SK-N-MC (cell line): ENCODE measurements around the gene MPC1L.

Experiments used
- DNase-seq: peaks from one replicate; pipeline ENCODE4 v3.0.0-alpha.2; 2011; ENCODE audit warnings: low read depth, low spot score
- H3K27ac ChIP-seq: fragments of 200-600 bp; sonication (generic); 2 replicates; pipeline ENCODE4 v1.5.1; 2016; ENCODE audit warnings: mixed run types
- H3K36me3 ChIP-seq: fragments of 200-600 bp; sonication (generic); 2 replicates; pipeline ENCODE4 v1.6.1; 2017; ENCODE audit warnings: antibody characterized with exemption, low read length, mixed read lengths; ENCODE audit not compliant: insufficient read depth
- H3K4me3 ChIP-seq: fragments of 200-600 bp; sonication (generic); 2 replicates; pipeline ENCODE4 v1.5.1; 2016
- H3K9ac ChIP-seq: fragments of 200-600 bp; sonication (generic); 2 replicates; pipeline ENCODE4 v1.8.0; 2017; ENCODE audit warnings: mixed run types, mixed read lengths; ENCODE audit not compliant: insufficient read length
- H3K9me3 ChIP-seq: fragments of 200-600 bp; sonication (generic); 2 replicates; pipeline ENCODE4 v1.6.1; 2017; ENCODE audit warnings: low read depth, mild to moderate bottlenecking, antibody characterized with exemption, low read length, moderate library complexity, mixed read lengths
- EZH2 ChIP-seq: fragments of 200-600 bp; sonication (generic); IDR thresholded peaks from one replicate; pipeline ENCODE4 v1.6.1; 2017; ENCODE audit warnings: antibody characterized with exemption
- FOXP2 ChIP-seq: optimal IDR thresholded peaks from 2 replicates; pipeline ENCODE3; 2011; ENCODE audit warnings: mild to moderate bottlenecking, moderate library complexity; ENCODE audit not compliant: insufficient read depth; ENCODE audit errors: extremely low read length, control extremely low read depth
- POLR2AphosphoS5 ChIP-seq: IDR thresholded peaks from 2 replicates; pipeline ENCODE4 v1.6.1; 2012; ENCODE audit warnings: mild to moderate bottlenecking, low read depth, low read length, borderline replicate concordance

MPC1L gene

DNA sequence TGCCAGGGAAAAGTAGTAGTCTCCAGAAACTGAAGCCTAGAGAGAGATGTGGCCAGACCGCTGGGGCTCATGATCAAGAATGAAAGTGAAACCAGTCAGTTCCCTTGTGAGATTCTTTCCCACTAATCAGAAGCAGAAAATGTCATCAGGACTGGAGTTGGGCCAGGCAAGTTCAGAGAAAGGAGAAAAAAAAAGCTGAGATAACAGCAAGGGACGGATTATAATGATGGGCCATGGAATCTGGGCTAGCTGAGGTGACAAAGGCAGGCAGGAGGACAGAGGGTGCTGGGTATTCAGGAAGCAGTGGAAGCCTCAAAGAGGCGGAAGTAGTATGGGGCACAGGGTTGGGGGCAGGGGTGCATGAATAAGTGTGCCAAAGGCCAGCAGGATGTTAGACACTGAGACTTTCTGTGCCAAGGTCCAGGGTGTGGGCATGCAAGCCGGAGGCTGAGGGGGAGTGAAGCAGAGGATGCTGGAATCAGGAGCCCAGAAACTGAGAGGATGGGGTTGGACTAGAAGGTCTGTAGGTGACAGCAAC, 21.7 kb downstream of the MPC1L start:
- H3K9me3 ChIP-seq = no peaks in the 10 kb centered on the region
- H3K9ac ChIP-seq = no peak overlapping the region
- H3K36me3 ChIP-seq = no peaks in the 10 kb centered on the region
- DNase-seq = no peak
- no peak for TF ChIP-seq EZH2
- TF ChIP-seq FOXP2 = no peak
- TF ChIP-seq POLR2AphosphoS5 = no peak
- H3K27ac ChIP-seq = no peak overlapping the region
- H3K4me3 ChIP-seq = 0 out of 2 replicates have a peak overlapping the region, but pooled peaks have one; percentile 9

DNA sequence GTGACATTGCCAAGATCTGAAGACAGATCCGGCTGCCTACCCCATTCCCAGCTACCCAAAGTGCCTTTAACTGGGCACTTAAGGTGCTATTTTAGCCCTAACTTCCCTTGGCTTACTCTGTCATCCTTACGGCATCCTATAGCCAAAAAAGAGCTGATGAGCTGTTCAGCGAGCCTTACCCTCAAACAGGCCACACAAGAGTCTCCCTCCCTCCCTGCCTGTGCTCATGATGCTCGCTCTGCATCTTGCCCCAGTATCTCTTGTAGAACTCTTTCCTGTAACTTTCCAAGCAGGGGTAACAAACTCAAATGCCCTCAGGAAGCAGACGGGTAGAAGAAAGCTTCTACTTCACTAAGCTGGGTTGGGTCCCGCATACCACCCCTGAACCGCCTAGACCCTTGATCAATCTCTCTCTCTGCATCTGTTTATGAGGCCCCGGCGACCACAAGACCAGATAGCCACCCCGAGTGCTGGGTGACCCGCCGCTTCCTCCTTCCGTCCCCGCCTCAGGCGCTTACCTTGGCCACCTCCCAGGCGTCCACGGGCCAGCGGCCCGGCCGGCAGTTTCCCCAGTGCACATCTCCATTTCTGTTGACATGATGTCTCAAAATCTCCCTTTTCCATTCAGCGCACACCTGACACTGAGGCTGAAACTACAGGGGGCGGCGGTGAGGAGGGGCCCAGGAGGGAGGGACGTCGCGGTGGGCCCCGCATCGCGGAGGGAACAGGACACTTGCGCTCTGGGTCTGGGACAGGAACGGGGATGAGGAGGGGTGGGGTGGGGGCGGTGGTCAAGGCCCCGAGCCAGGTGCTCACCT, 23.5 kb downstream of the MPC1L start:
- Histone ChIP-seq H3K9ac (peak overlapping the region; percentile 72), H3K27ac (no peak overlapping the region), H3K9me3 (no peaks in the 10 kb centered on the region), H3K4me3 (peak overlapping the region; percentile 80), H3K36me3 (no peaks in the 10 kb centered on the region)
- no peak for DNase-seq
- TF ChIP-seq POLR2AphosphoS5 (no peak), EZH2 (no peak), FOXP2 (no peak)

DNA sequence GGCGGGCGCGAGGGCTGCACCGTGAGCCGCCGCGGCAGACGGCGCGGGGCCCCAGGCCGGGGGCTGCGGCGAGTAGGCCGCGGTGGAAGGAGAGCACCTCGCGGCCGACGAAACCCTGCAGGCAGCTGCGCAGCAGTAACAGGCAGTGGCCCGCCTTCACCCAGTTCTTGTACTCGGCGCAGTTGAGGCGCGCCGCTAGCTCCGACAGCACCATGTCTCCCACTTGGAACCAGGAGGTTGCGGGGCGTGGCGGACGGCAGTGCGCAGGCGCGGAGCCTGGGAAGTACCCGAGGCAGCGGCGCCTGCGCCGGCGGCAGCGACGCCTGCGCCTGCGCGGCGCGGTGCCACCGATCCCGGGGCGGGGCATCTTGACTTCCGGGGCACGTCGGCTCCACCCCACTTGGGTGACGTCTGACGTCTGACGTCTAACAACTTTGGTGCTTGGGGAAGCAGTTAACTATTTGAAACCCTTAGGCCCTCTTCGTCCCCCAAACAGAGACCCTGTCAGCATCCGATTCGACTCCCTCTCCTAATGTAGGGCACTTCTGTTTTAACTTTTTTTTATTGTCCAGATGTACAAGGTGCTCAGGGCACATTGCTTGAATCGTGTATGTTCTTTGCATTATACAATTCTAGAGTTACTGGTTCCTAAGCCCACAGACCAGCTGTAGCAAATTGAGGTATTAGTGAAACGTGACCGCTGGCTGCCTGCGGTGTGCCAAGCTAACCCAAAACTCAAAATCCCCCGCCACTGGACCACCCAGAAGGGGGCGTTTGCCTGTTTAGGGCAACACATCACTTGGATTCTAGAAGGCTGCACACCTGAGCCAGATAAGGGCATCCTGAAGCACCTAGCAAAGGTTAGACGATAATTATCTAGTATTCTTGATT, 24.3 kb downstream of the MPC1L start, which contains the start of gene CXorf38:
TSS of gene CXorf38 (minus strand) at position 255 of the 891 bp plus-strand sequence. CDS start at position 214, 41 bp downstream.
- Histone ChIP-seq H3K4me3 (peak within 1 kb of the TSS; percentile 80), H3K9ac (peak within 1 kb of the TSS; percentile 72), H3K36me3 (no peaks in the 10 kb centered on the region), H3K27ac (peak within 1 kb of the TSS; percentile 42; the same call in 1 of the 2 replicates), H3K9me3 (no peaks in the 10 kb centered on the region)
- TF ChIP-seq EZH2 = no peak
- peak; percentile 79; the same call in 1 of the 2 replicates for TF ChIP-seq POLR2AphosphoS5
- peak; percentile 37 for TF ChIP-seq FOXP2
- DNase-seq = peak; percentile 56

DNA sequence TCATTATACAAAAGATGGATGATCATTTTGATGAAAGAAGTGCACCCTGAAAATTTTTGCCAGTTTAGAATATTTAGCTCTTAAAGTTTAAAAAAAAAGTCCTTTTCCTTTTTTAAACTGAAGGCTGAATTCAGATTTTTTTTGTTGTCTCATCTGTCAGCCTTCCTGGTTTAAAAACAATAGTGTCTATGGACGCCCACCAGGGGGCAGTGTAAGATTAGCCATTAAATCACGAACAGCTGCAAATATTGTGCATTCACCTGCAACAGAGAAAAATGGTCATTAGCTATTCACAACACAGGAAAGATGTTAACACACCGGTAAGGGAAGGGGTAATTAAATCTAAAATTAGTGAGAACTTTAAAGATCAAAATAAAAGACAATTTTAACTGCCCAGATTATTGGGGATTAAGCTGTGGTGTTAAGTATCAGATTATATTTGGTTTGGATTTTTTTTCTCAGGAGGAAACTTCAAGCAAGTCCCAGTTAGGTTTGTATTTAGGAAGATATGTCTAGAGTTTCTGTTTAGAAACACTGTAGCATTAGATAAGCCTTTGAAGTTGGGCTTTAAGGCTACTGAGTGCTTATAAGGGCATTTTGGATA, 28.5 kb downstream of the MPC1L start:
- Histone ChIP-seq H3K27ac (no peak overlapping the region), H3K9me3 (no peaks in the 10 kb centered on the region), H3K4me3 (no peak overlapping the region), H3K9ac (no peak overlapping the region), H3K36me3 (peaks cover 7% of the 10 kb centered on the region; the same call in 1 of the 2 replicates)
- DNase-seq = peak; percentile 1
- TF ChIP-seq FOXP2 = no peak

DNA sequence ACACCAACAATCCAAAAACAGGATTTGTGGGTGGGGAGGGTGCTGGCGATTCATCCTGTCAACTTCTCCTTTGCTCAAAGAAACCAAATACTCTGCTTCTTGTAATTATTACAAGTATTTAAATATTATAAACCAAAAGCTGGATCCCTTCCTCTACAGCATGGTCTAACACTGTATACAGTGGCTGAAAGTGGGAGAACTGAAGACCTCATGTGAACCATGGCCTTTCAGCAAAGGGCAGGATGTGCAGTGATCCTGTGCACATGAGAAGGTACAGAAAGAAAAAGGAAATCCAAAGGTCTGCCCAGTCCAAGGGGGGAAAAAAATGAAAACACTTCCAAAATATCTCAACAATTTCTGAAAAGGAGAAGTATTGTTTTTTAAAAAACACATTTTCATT, 29.4 kb downstream of the MPC1L start:
- no peaks in the 10 kb centered on the region for H3K9me3 ChIP-seq
- TF ChIP-seq FOXP2 = no peak
- no peak for TF ChIP-seq POLR2AphosphoS5
- no peak for TF ChIP-seq EZH2
- H3K9ac ChIP-seq = no peak overlapping the region
- no peak for DNase-seq
- H3K36me3 ChIP-seq = peaks cover 7% of the 10 kb centered on the region; the same call in 1 of the 2 replicates
- no peak overlapping the region for H3K27ac ChIP-seq
- no peak overlapping the region for H3K4me3 ChIP-seq

DNA sequence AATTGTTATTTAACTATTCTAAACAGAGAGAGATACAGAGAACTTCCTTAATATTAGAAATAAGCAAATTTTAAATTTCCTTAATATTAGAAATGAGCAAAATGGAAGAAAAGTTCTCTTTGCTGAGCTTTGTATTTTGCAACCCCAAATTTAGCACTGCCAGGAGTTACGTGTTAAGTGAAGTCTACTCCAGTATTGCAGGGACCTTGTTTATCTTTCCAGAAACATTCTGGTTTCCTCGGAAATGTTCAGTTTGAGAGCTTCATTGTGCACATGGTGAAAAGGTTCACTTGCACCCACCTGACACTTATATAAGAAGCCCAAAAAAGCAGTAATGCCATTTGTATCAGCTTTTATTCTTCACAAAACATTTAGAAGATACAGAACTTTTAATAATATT, 30.3 kb downstream of the MPC1L start:
- peaks cover 7% of the 10 kb centered on the region; the same call in 1 of the 2 replicates for H3K36me3 ChIP-seq

DNA sequence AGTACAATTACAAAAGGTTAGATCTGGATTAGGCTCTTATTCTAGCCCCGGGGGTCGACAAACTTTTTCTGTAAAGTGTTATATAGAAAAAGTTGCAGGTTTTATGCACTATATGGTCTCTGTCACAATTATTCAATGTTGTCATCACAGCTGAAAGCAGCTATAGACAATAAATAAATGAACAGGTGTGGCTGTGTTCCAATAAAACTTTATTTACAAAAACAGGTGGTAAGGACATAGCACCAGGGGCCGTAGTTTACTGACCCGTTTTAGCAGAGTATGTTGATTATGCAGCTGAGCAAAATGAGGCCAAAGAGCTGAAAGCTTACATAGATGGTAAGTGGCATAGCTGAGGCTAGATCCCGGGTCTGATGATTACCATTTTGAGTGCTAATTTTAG, 37.2 kb downstream of the MPC1L start:
- Histone ChIP-seq H3K36me3 (peaks cover 19% of the 10 kb centered on the region; the same call in 1 of the 2 replicates), H3K9ac (no peak overlapping the region), H3K27ac (no peak overlapping the region), H3K9me3 (no peaks in the 10 kb centered on the region), H3K4me3 (no peak overlapping the region)
- TF ChIP-seq POLR2AphosphoS5 = no peak
- TF ChIP-seq FOXP2 = no peak
- no peak for TF ChIP-seq EZH2
- no peak for DNase-seq

More for the DNA sequence above, 30.3 kb downstream of the MPC1L start:
- no peak overlapping the region for H3K9ac ChIP-seq
- no peak overlapping the region for H3K27ac ChIP-seq
- no peak overlapping the region for H3K4me3 ChIP-seq
- no peak for DNase-seq
- TF ChIP-seq EZH2 = no peak
- no peak for TF ChIP-seq FOXP2
- no peak for TF ChIP-seq POLR2AphosphoS5
- no peaks in the 10 kb centered on the region for H3K9me3 ChIP-seq

DNA sequence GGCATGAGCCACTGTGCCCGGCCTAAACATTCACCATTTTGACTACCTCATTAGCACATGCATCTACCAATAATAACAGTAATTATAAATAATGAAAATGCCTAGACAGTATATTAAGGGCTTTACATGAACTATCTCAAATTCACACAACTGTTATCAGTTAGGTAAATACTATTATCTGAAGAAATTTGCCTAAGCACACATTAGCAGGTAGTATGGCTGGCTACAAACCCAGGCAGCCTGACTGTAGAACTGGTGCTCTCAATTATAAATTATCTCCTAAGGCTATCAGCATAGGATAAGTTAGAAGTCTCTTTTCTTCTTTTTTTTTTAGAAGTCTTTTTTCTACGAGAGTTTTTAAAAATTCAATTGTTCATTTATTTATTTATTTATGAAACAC, 38.3 kb downstream of the MPC1L start:
- no peak for DNase-seq
- no peak overlapping the region for H3K4me3 ChIP-seq
- TF ChIP-seq EZH2 (no peak), POLR2AphosphoS5 (no peak), FOXP2 (no peak)
- no peak overlapping the region for H3K27ac ChIP-seq
- no peaks in the 10 kb centered on the region for H3K9me3 ChIP-seq
- H3K9ac ChIP-seq = no peak overlapping the region
- peaks cover 19% of the 10 kb centered on the region; the same call in 1 of the 2 replicates for H3K36me3 ChIP-seq
